Measurements from ENCODE around the gene FHOD3. TPM values are rescaled to one million over a fixed set of nuclear protein-coding genes. Genes with fewer than 3 reads are reported as not detected.

The FHOD3 gene
- total and polyA plus RNA-seq, 2 of the 8 experiments (the other 6 are each of a cell fraction or from before 2014, with no cell fraction given): 9.7 to 10.5 TPM

DNA sequence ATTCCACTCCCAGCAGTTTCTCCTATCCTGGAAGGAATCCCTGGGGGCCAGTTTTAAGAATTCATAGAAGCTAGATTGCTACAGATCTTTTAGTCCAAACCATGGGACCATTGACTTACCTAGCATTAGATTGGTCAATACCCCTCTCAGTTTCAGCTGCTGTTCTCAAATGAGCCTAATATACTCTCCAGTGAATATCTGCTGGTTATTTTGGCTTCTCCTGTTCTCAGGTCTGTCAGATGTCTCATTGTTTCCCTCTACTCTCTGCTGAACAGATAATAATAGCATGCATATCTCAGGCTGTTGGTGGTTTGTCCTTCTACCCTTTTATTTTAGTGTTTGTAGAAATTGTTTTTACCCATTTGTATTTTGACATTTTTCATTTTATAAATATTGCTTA, 99.5 kb downstream of the FHOD3 start:
- POLR2A ChIA-PET (ENCODE audit: partially characterized antibody): no interaction called here
- DNase-seq (ENCODE audit: low read depth in 1 of 2, low spot score in 2 of 2) (no peak), FAIRE-seq (no peak)
- Histone ChIP-seq H3K23me2 (ENCODE audit: low read depth, low read length) (0 out of 2 replicates have a peak, but pooled peaks cover 2% of the 10 kb centered on the region), H3K56ac (replicated peaks; ENCODE audit: insufficient read length, low read depth, low read length) (no peak overlapping the region), H3K4me2 (ENCODE audit: insufficient read depth in 1 of 2, low read depth in 2 of 2, low read length in 2 of 2) (no peak overlapping the region), H3K4ac (replicated peaks; ENCODE audit: insufficient read length, low read depth, low read length) (no peak overlapping the region), H3K18ac (ENCODE audit: extremely low read depth, low read length) (no peak overlapping the region), H4K8ac (ENCODE audit: extremely low read depth, insufficient read depth, low read length) (no peak overlapping the region), H3K79me2 (ENCODE audit: control insufficient read depth in 1 of 2, insufficient read depth in 2 of 2, low read length in 2 of 2) (no peaks in the 10 kb centered on the region), H3K23ac (ENCODE audit: insufficient read length) (no peak overlapping the region), H2BK15ac (ENCODE audit: low read length) (no peak overlapping the region), H3K27me3 (replicated peaks in 1 of 4; ENCODE audit: control insufficient read depth in 3 of 4, extremely low read depth in 1 of 4, insufficient read depth in 3 of 4, low read length in 3 of 4) (no peaks in the 10 kb centered on the region), H3K4me1 (replicated peaks in 1 of 4; ENCODE audit: control insufficient read depth in 3 of 4, insufficient read depth in 4 of 4, low read length in 3 of 4) (no peaks in the 10 kb centered on the region), H3K9ac (replicated peaks in 1 of 4; ENCODE audit: extremely low read depth in 1 of 4, low read depth in 3 of 4, low read length in 3 of 4) (no peak overlapping the region), H2BK12ac (ENCODE audit: low read depth, low read length) (no peak overlapping the region), H2BK20ac (ENCODE audit: low read length) (no peak overlapping the region), H3K9me3 (ENCODE audit: insufficient read depth in 2 of 2, low read depth in 1 of 2, low read length in 1 of 2) (peaks cover 2 to 6% of the 10 kb centered on the region in 2 experiments; a peak in 2 of 4 replicates), H4K91ac (replicated peaks; ENCODE audit: insufficient read length, low read length) (no peak overlapping the region), H3K27ac (ENCODE audit: low read depth, low read length) (no peak overlapping the region), H3K79me1 (ENCODE audit: low read depth, low read length) (no peaks in the 10 kb centered on the region), H2AFZ (ENCODE audit: low read length) (no peak overlapping the region), H4K5ac (ENCODE audit: insufficient read length, low read depth, low read length) (no peak overlapping the region), H2BK120ac (replicated peaks; ENCODE audit: low read depth, low read length) (no peak overlapping the region), H4K20me1 (replicated peaks in 1 of 2; ENCODE audit: control insufficient read depth in 1 of 2, insufficient read depth in 2 of 2, low read length in 2 of 2) (no peaks in the 10 kb centered on the region), H2AK5ac (ENCODE audit: low read depth, low read length) (no peak overlapping the region), H3K14ac (ENCODE audit: insufficient read length) (no peak overlapping the region), H2BK5ac (ENCODE audit: low read depth, low read length) (no peak overlapping the region), H3K4me3 (ENCODE audit: extremely low read depth in 1 of 4, insufficient read depth in 2 of 4, low read depth in 3 of 4, low read length in 4 of 4) (no peak overlapping the region), H3K36me3 (ENCODE audit: control insufficient read depth in 2 of 4, insufficient read depth in 4 of 4, low read length in 3 of 4) (no peaks in the 10 kb centered on the region)
- CTCF ChIA-PET (ENCODE audit: partially characterized antibody): interaction anchor here (0.8 kb wide), 1 partner anchor 333 kb away, joined by 3 read pairs; no protein-coding TSS in a partner anchor
- TF ChIP-seq GABPA (IDR thresholded peaks at IDR 0.05; ENCODE audit: borderline replicate concordance, insufficient read depth, low read length) (no peak), POLR2A (IDR thresholded peaks at IDR 0.05; ENCODE audit: control extremely low read depth in 1 of 2, low read depth in 2 of 2, low read length in 2 of 2) (no peak), CHD1 (IDR thresholded peaks at IDR 0.05; ENCODE audit: low read depth, low read length) (no peak), RXRA (IDR thresholded peaks at IDR 0.05; ENCODE audit: insufficient read depth, low read depth, low read length) (no peak), TBP (IDR thresholded peaks at IDR 0.05; ENCODE audit: low read depth, low read length) (no peak), RBBP5 (IDR thresholded peaks at IDR 0.05; ENCODE audit: borderline replicate concordance, low read depth, low read length) (no peak), CTBP2 (IDR thresholded peaks at IDR 0.05; ENCODE audit: borderline replicate concordance, insufficient read depth, insufficient read length, low read length) (no peak), EZH2 (IDR thresholded peaks at IDR 0.05; ENCODE audit: low read depth, low read length, severe bottlenecking) (no peak), BCL11A (IDR thresholded peaks at IDR 0.05; ENCODE audit: low read depth in 2 of 2, low read length in 2 of 2) (no peak), TEAD4 (IDR thresholded peaks at IDR 0.05; ENCODE audit: low read depth, low read length) (no peak), SP1 (IDR thresholded peaks at IDR 0.05; ENCODE audit: low read depth, low read length) (no peak), KDM1A (IDR thresholded peaks at IDR 0.05; ENCODE audit: borderline replicate concordance, low read length) (no peak), ZNF274 (IDR thresholded peaks at IDR 0.05; ENCODE audit: borderline replicate concordance, extremely low read depth, low read length) (no peak), SIN3A (conservative IDR thresholded peaks at IDR 0.05 in 1 of 2, IDR thresholded peaks at IDR 0.05 in 1 of 2; ENCODE audit: low read depth in 1 of 2, low read length in 2 of 2) (no peak), CBX5 (IDR thresholded peaks at IDR 0.05; ENCODE audit: low read depth, low read length) (no peak), SRF (IDR thresholded peaks at IDR 0.05; ENCODE audit: low read depth, low read length) (no peak)
